ENCODE measurements around the gene SPINK4. TPM values are rescaled to one million over a fixed set of nuclear protein-coding genes. Genes with fewer than 3 reads are reported as not detected.
A peak's percentile ranks its signal among the peaks of the same experiment; 100 is the strongest.

SPINK4 gene
- total RNA-seq, 1 experiment from 2014 or later = not detected

- TF ChIP-seq ZNF671 (CRISPR knock-in tag; IDR thresholded peaks at IDR 0.05) (no peak), ZNF121 (CRISPR knock-in tag; IDR thresholded peaks at IDR 0.05) (no peak), ATF2 (CRISPR knock-in tag; IDR thresholded peaks at IDR 0.05; ENCODE audit: borderline replicate concordance, low read depth) (no peak), ZNF232 (CRISPR knock-in tag; IDR thresholded peaks at IDR 0.05) (peak; percentile 94), ZSCAN18 (CRISPR knock-in tag; IDR thresholded peaks at IDR 0.05) (no peak), FOXJ3 (CRISPR knock-in tag; IDR thresholded peaks at IDR 0.05; ENCODE audit: borderline replicate concordance) (0 out of 2 replicates have a peak, but pooled peaks have one; percentile 19), JUN (CRISPR knock-in tag; IDR thresholded peaks at IDR 0.05) (no peak), TP53 (CRISPR knock-in tag; IDR thresholded peaks at IDR 0.05) (peak; percentile 68; the same call in 1 of the 2 replicates), CREM (CRISPR knock-in tag; IDR thresholded peaks at IDR 0.05) (peak; percentile 99), GTF2I (CRISPR knock-in tag; conservative IDR thresholded peaks at IDR 0.05) (no peak), MXD4 (CRISPR knock-in tag; IDR thresholded peaks at IDR 0.05; ENCODE audit: borderline replicate concordance) (no peak), ZNF138 (CRISPR knock-in tag; conservative IDR thresholded peaks at IDR 0.05) (no peak), ATF3 (CRISPR knock-in tag; conservative IDR thresholded peaks at IDR 0.05) (no peak), PRDM15 (CRISPR knock-in tag; IDR thresholded peaks at IDR 0.05) (no peak), NFATC4 (CRISPR knock-in tag; IDR thresholded peaks at IDR 0.05) (no peak), ZNF219 (CRISPR knock-in tag; IDR thresholded peaks at IDR 0.05; ENCODE audit: borderline replicate concordance) (no peak), MYBL2 (CRISPR knock-in tag; IDR thresholded peaks at IDR 0.05) (0 out of 2 replicates have a peak, but pooled peaks have one; percentile 50), GRHL2 (CRISPR knock-in tag; IDR thresholded peaks at IDR 0.05; ENCODE audit: insufficient replicate concordance, severe bottlenecking) (no peak), TEAD1 (CRISPR knock-in tag; IDR thresholded peaks at IDR 0.05) (peak; percentile 74; the same call in 1 of the 2 replicates)
- TF ChIP-seq, protein P1, sequence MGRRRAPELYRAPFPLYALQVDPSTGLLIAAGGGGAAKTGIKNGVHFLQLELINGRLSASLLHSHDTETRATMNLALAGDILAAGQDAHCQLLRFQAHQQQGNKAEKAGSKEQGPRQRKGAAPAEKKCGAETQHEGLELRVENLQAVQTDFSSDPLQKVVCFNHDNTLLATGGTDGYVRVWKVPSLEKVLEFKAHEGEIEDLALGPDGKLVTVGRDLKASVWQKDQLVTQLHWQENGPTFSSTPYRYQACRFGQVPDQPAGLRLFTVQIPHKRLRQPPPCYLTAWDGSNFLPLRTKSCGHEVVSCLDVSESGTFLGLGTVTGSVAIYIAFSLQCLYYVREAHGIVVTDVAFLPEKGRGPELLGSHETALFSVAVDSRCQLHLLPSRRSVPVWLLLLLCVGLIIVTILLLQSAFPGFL (CRISPR knock-in tag; IDR thresholded peaks at IDR 0.05; ENCODE audit: borderline replicate concordance) = no peak
- TF ChIP-seq, protein P2, sequence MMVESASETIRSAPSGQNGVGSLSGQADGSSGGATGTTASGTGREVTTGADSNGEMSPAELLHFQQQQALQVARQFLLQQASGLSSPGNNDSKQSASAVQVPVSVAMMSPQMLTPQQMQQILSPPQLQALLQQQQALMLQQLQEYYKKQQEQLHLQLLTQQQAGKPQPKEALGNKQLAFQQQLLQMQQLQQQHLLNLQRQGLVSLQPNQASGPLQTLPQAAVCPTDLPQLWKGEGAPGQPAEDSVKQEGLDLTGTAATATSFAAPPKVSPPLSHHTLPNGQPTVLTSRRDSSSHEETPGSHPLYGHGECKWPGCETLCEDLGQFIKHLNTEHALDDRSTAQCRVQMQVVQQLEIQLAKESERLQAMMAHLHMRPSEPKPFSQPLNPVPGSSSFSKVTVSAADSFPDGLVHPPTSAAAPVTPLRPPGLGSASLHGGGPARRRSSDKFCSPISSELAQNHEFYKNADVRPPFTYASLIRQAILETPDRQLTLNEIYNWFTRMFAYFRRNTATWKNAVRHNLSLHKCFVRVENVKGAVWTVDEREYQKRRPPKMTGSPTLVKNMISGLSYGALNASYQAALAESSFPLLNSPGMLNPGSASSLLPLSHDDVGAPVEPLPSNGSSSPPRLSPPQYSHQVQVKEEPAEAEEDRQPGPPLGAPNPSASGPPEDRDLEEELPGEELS (CRISPR knock-in tag; IDR thresholded peaks at IDR 0.05) = peak; percentile 92; the same call in 1 of the 2 replicates
- TF ChIP-seq, protein P3, sequence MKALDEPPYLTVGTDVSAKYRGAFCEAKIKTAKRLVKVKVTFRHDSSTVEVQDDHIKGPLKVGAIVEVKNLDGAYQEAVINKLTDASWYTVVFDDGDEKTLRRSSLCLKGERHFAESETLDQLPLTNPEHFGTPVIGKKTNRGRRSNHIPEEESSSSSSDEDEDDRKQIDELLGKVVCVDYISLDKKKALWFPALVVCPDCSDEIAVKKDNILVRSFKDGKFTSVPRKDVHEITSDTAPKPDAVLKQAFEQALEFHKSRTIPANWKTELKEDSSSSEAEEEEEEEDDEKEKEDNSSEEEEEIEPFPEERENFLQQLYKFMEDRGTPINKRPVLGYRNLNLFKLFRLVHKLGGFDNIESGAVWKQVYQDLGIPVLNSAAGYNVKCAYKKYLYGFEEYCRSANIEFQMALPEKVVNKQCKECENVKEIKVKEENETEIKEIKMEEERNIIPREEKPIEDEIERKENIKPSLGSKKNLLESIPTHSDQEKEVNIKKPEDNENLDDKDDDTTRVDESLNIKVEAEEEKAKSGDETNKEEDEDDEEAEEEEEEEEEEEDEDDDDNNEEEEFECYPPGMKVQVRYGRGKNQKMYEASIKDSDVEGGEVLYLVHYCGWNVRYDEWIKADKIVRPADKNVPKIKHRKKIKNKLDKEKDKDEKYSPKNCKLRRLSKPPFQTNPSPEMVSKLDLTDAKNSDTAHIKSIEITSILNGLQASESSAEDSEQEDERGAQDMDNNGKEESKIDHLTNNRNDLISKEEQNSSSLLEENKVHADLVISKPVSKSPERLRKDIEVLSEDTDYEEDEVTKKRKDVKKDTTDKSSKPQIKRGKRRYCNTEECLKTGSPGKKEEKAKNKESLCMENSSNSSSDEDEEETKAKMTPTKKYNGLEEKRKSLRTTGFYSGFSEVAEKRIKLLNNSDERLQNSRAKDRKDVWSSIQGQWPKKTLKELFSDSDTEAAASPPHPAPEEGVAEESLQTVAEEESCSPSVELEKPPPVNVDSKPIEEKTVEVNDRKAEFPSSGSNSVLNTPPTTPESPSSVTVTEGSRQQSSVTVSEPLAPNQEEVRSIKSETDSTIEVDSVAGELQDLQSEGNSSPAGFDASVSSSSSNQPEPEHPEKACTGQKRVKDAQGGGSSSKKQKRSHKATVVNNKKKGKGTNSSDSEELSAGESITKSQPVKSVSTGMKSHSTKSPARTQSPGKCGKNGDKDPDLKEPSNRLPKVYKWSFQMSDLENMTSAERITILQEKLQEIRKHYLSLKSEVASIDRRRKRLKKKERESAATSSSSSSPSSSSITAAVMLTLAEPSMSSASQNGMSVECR (CRISPR knock-in tag; IDR thresholded peaks at IDR 0.05; ENCODE audit: borderline replicate concordance) = no peak; the same call in none of the 2 replicates
- TF ChIP-seq, protein P4, sequence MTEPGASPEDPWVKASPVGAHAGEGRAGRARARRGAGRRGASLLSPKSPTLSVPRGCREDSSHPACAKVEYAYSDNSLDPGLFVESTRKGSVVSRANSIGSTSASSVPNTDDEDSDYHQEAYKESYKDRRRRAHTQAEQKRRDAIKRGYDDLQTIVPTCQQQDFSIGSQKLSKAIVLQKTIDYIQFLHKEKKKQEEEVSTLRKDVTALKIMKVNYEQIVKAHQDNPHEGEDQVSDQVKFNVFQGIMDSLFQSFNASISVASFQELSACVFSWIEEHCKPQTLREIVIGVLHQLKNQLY (CRISPR knock-in tag; IDR thresholded peaks at IDR 0.05) = no peak
Measured at GRCh38 chr9:33290247-33291030, 50.5 kb downstream of the SPINK4 start, which contains the start of gene NFX1 (continued).
